GM23338 (cell line): ENCODE results near the gene MFAP3.

Experiments
- CREB1 ChIP-seq: fragments of 250-450 bp; sonication (Bioruptor Pico); IDR thresholded peaks from 2 replicates; pipeline ENCODE4 v1.5.0; 2020; ENCODE audit warnings: low read depth, mild to moderate bottlenecking, moderate library complexity
- CTCF ChIP-seq, 2 experiments: fragments of 200-600 bp in 1 of 2; sonication (generic) in 1 of 2; conservative IDR thresholded peaks; 2 replicates each; pipeline versions ENCODE4 v1.5.1 to v1.6.1; 2016 to 2017; ENCODE audit warnings: antibody characterized with exemption in 2 of 2, low read depth in 2 of 2, mild to moderate bottlenecking in 2 of 2, moderate library complexity in 1 of 2
- EZH2 ChIP-seq: fragments of 200-600 bp; sonication (generic); IDR thresholded peaks from one replicate; pipeline ENCODE4 v1.8.0; 2017; ENCODE audit warnings: antibody characterized with exemption, mild to moderate bottlenecking, low read depth; ENCODE audit not compliant: unreplicated experiment
- EZH2phosphoT487 ChIP-seq: fragments of 200-600 bp; sonication (generic); IDR thresholded peaks from one replicate; pipeline ENCODE4 v1.8.1; 2018; ENCODE audit warnings: antibody characterized with exemption; ENCODE audit not compliant: unreplicated experiment
- JUNB ChIP-seq: IDR thresholded peaks from one replicate; pipeline ENCODE4 v1.6.1; 2016; ENCODE audit warnings: antibody characterized with exemption; ENCODE audit not compliant: unreplicated experiment
- NANOG ChIP-seq: IDR thresholded peaks from 2 replicates; pipeline ENCODE4 v1.6.1; 2016; ENCODE audit warnings: antibody characterized with exemption, borderline replicate concordance
- POLR2AphosphoS5 ChIP-seq: IDR thresholded peaks from 2 replicates; pipeline ENCODE4 v1.6.1; 2016; ENCODE audit warnings: antibody characterized with exemption, low read depth
- REST ChIP-seq: IDR thresholded peaks from one replicate; pipeline ENCODE4 v1.6.1; 2018; ENCODE audit warnings: antibody characterized with exemption; ENCODE audit not compliant: unreplicated experiment
- STAT1 ChIP-seq: IDR thresholded peaks from one replicate; pipeline ENCODE4 v1.6.1; 2016; ENCODE audit warnings: antibody characterized with exemption; ENCODE audit not compliant: unreplicated experiment
- ZNF114 ChIP-seq: fragments of 250-450 bp; sonication (Bioruptor Pico); IDR thresholded peaks from 2 replicates; pipeline ENCODE4 v1.5.0; 2020; ENCODE audit warnings: mild to moderate bottlenecking, moderate library complexity
- ZNF462 ChIP-seq: fragments of 250-450 bp; sonication (Bioruptor Pico); IDR thresholded peaks from 2 replicates; pipeline ENCODE4 v1.5.0; 2020; ENCODE audit warnings: mild to moderate bottlenecking, moderate library complexity

- peak; percentile 92 for TF ChIP-seq REST
- no peak for TF ChIP-seq CTCF (conservative IDR thresholded peaks at IDR 0.05; ENCODE audit: low read depth in 2 of 2)
- TF ChIP-seq POLR2AphosphoS5: no peak
- no peak for TF ChIP-seq EZH2
- TF ChIP-seq EZH2phosphoT487: no peak
- no peak for TF ChIP-seq CREB1
- no peak for TF ChIP-seq JUNB
- no peak for TF ChIP-seq NANOG
- TF ChIP-seq STAT1: no peak
- no peak for TF ChIP-seq ZNF462 (CRISPR knock-in tag)
- TF ChIP-seq ZNF114 (CRISPR knock-in tag): no peak
Measured at GRCh38 chr5:154097031-154097430, 58.3 kb downstream of the MFAP3 start.
